ENCODE data around the gene PRKCSH. TPM values are rescaled to one million over a fixed set of nuclear protein-coding genes. Genes with fewer than 3 reads are reported as not detected.
A peak's percentile ranks its signal among the peaks of the same experiment; 100 is the strongest.
"Not testable (repeated sequence)": the region's sequence is repeated elsewhere in the genome, so short reads cannot be mapped to it uniquely, and the experiment has no call there.

PRKCSH gene
- total RNA-seq, 1 experiment from 2014 or later, result 431 TPM

- no peak overlapping the region for H3K18ac ChIP-seq (ENCODE audit: insufficient read length, low read depth, low read length)
- no peak overlapping the region for H2AK5ac ChIP-seq (ENCODE audit: insufficient read length, low read length)
- H3K9me3 ChIP-seq (ENCODE audit: control insufficient read depth, low read depth, low read length), result no peaks in the 10 kb centered on the region
- no peak overlapping the region for H3K9ac ChIP-seq (ENCODE audit: extremely low read depth, insufficient read length, low read length)
- no peak overlapping the region for H3K4ac ChIP-seq (ENCODE audit: low read depth, low read length)
- H2BK5ac ChIP-seq (ENCODE audit: insufficient read length, low read length), result no peak overlapping the region
- no peaks in the 10 kb centered on the region for H4K20me1 ChIP-seq (ENCODE audit: control insufficient read depth, insufficient read depth, insufficient read length)
- peaks cover 9% of the 10 kb centered on the region; the same call in 1 of the 2 replicates for H3K4me1 ChIP-seq (ENCODE audit: insufficient read depth, low read length)
- H3K14ac ChIP-seq (ENCODE audit: insufficient read depth, low read length), result no peak overlapping the region
- no peak overlapping the region for H2BK20ac ChIP-seq (ENCODE audit: low read depth, low read length, poor library complexity, severe bottlenecking)
- no peaks in the 10 kb centered on the region for H3K79me1 ChIP-seq (ENCODE audit: insufficient read depth, low read depth, low read length, poor library complexity, severe bottlenecking)
- Mint-ChIP-seq H3K36me3 (ENCODE audit: insufficient read depth in 1 of 3, low read depth in 3 of 3) (no peaks in the 10 kb centered on the region), H3K27ac (no peak overlapping the region; a peak in 1 of 7 replicates), H3K27me3 (ENCODE audit: low read depth) (peaks cover 1% of the 10 kb centered on the region; the same call in 1 of the 2 replicates), H3K9me3 (no peaks in the 10 kb centered on the region), H3K4me1 (peaks cover 7 to 11% of the 10 kb centered on the region in 2 experiments), H3K4me3 (no peak overlapping the region; a peak in 1 of 5 replicates)
- H2BK12ac ChIP-seq (ENCODE audit: insufficient read length, low read depth, low read length), result no peak overlapping the region
- H3T11ph ChIP-seq (ENCODE audit: low read length), result no peak overlapping the region
- H2AFZ ChIP-seq (ENCODE audit: low read length), result no peak overlapping the region
- DNase-seq, result peak; percentile 67
- H4K91ac ChIP-seq (ENCODE audit: insufficient read length, low read depth, low read length), result no peak overlapping the region
- H3K79me2 ChIP-seq (ENCODE audit: insufficient read depth, low read length), result no peaks in the 10 kb centered on the region
- TF ChIP-seq, protein P1, sequence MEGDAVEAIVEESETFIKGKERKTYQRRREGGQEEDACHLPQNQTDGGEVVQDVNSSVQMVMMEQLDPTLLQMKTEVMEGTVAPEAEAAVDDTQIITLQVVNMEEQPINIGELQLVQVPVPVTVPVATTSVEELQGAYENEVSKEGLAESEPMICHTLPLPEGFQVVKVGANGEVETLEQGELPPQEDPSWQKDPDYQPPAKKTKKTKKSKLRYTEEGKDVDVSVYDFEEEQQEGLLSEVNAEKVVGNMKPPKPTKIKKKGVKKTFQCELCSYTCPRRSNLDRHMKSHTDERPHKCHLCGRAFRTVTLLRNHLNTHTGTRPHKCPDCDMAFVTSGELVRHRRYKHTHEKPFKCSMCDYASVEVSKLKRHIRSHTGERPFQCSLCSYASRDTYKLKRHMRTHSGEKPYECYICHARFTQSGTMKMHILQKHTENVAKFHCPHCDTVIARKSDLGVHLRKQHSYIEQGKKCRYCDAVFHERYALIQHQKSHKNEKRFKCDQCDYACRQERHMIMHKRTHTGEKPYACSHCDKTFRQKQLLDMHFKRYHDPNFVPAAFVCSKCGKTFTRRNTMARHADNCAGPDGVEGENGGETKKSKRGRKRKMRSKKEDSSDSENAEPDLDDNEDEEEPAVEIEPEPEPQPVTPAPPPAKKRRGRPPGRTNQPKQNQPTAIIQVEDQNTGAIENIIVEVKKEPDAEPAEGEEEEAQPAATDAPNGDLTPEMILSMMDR (conservative IDR thresholded peaks at IDR 0.05), result no peak
- H3K56ac ChIP-seq (ENCODE audit: insufficient read length, low read depth, low read length), result no peak overlapping the region
- no peak overlapping the region for H2BK120ac ChIP-seq (ENCODE audit: low read depth, low read length, poor library complexity, severe bottlenecking)
- no peak overlapping the region for H4K8ac ChIP-seq (replicated peaks; ENCODE audit: insufficient read length, low read depth, low read length)
- no peak overlapping the region for H2BK15ac ChIP-seq (ENCODE audit: low read depth, low read length)
- H3K23ac ChIP-seq (ENCODE audit: insufficient read length, low read depth, low read length), result no peak overlapping the region
- H3K27me3 ChIP-seq (ENCODE audit: insufficient read depth, low read length), result no peaks in the 10 kb centered on the region
- H3K4me2 ChIP-seq (ENCODE audit: insufficient read depth, insufficient read length, low read length), result no peak overlapping the region
- H3K27ac ChIP-seq (ENCODE audit: insufficient read length, low read depth, low read length), result no peak overlapping the region
- no CpG with 5 or more reads among the region's 8 CpGs for WGBS (ENCODE audit: extremely low coverage, insufficient read length, low lambda C conversion rate)
- H3K23me2 ChIP-seq (ENCODE audit: insufficient read length, low read depth, low read length, poor library complexity, severe bottlenecking), result no peaks in the 10 kb centered on the region
- no peak overlapping the region for H4K5ac ChIP-seq (ENCODE audit: insufficient read length, low read depth, low read length)
These were observed 30.2 kb downstream of the PRKCSH start for GRCh38 chr19:11465600-11465999.

- not testable (repeated sequence) for H3K9me3 Mint-ChIP-seq; H2BK120ac ChIP-seq (ENCODE audit: low read depth, low read length, poor library complexity, severe bottlenecking)
These were observed 32.9 kb downstream of the PRKCSH start for GRCh38 chr19:11468266-11468845.

More at GRCh38 chr19:11468266-11468845, 32.9 kb downstream of the PRKCSH start:
- not testable (repeated sequence) for H2AFZ ChIP-seq (ENCODE audit: low read length); DNase-seq; H3K9ac ChIP-seq (ENCODE audit: extremely low read depth, insufficient read length, low read length); H3K9me3 ChIP-seq (ENCODE audit: control insufficient read depth, low read depth, low read length); H3K23me2 ChIP-seq (ENCODE audit: insufficient read length, low read depth, low read length, poor library complexity, severe bottlenecking); H3K79me1 ChIP-seq (ENCODE audit: insufficient read depth, low read depth, low read length, poor library complexity, severe bottlenecking); H3K4me1 ChIP-seq (ENCODE audit: insufficient read depth, low read length); H3K14ac ChIP-seq (ENCODE audit: insufficient read depth, low read length); H4K20me1 ChIP-seq (ENCODE audit: control insufficient read depth, insufficient read depth, insufficient read length); H2AK5ac ChIP-seq (ENCODE audit: insufficient read length, low read length); H3K79me2 ChIP-seq (ENCODE audit: insufficient read depth, low read length); H4K8ac ChIP-seq (replicated peaks; ENCODE audit: insufficient read length, low read depth, low read length); H3K56ac ChIP-seq (ENCODE audit: insufficient read length, low read depth, low read length); H4K91ac ChIP-seq (ENCODE audit: insufficient read length, low read depth, low read length); H3K4me3 Mint-ChIP-seq; H3K36me3 Mint-ChIP-seq (ENCODE audit: insufficient read depth in 1 of 3, low read depth in 3 of 3); H2BK12ac ChIP-seq (ENCODE audit: insufficient read length, low read depth, low read length); H2BK5ac ChIP-seq (ENCODE audit: insufficient read length, low read length); H3K4me2 ChIP-seq (ENCODE audit: insufficient read depth, insufficient read length, low read length); H3K27ac ChIP-seq (ENCODE audit: insufficient read length, low read depth, low read length); H2BK20ac ChIP-seq (ENCODE audit: low read depth, low read length, poor library complexity, severe bottlenecking); H3K4ac ChIP-seq (ENCODE audit: low read depth, low read length); H2BK15ac ChIP-seq (ENCODE audit: low read depth, low read length); H3T11ph ChIP-seq (ENCODE audit: low read length); H3K27me3 ChIP-seq (ENCODE audit: insufficient read depth, low read length); H4K5ac ChIP-seq (ENCODE audit: insufficient read length, low read depth, low read length); H3K27ac Mint-ChIP-seq; H3K23ac ChIP-seq (ENCODE audit: insufficient read length, low read depth, low read length); H3K18ac ChIP-seq (ENCODE audit: insufficient read length, low read depth, low read length)
- Mint-ChIP-seq H3K27me3 (ENCODE audit: low read depth) (peaks cover 12% of the 10 kb centered on the region), H3K4me1 (peaks cover 7 to 11% of the 10 kb centered on the region in 2 experiments)
- WGBS (ENCODE audit: extremely low coverage, insufficient read length, low lambda C conversion rate), result no CpG with 5 or more reads among the region's 8 CpGs

All from H9 (cell line).